22Rv1 (cell line): ENCODE results near the gene EXOC4.

Source experiments
- ZFX ChIP-seq: fragments of 450-650 bp; IDR thresholded peaks from 2 replicates; pipeline ENCODE4 v1.6.1; 2017; ENCODE audit warnings: antibody characterized with exemption, borderline replicate concordance
- TF ChIP-seq, protein P1 (sequence below): fragments of 450-650 bp; IDR thresholded peaks from 2 replicates; pipeline ENCODE4 v1.5.1; 2017; ENCODE audit warnings: mild to moderate bottlenecking

DNA sequence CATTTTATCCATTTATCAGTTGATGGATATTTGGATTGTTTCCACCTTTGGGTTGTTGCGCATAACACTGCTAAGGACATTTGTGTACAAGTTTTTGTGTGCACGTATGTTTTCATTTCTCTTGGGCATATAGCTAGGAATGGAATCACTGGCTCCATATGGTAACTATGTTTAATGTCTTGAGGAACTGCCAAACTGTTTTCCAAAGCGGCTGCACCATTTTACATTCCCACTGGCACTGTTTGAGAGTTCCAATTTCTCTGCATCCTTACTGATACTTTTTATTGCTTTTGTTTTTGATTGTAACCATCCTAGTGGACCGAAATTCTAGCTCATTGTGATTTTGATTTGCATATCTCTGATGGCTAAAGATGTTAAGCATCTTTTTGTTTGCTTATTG is 118.7 kb downstream of the EXOC4 start:
- TF ChIP-seq ZFX: no peak
- TF ChIP-seq, protein P1, sequence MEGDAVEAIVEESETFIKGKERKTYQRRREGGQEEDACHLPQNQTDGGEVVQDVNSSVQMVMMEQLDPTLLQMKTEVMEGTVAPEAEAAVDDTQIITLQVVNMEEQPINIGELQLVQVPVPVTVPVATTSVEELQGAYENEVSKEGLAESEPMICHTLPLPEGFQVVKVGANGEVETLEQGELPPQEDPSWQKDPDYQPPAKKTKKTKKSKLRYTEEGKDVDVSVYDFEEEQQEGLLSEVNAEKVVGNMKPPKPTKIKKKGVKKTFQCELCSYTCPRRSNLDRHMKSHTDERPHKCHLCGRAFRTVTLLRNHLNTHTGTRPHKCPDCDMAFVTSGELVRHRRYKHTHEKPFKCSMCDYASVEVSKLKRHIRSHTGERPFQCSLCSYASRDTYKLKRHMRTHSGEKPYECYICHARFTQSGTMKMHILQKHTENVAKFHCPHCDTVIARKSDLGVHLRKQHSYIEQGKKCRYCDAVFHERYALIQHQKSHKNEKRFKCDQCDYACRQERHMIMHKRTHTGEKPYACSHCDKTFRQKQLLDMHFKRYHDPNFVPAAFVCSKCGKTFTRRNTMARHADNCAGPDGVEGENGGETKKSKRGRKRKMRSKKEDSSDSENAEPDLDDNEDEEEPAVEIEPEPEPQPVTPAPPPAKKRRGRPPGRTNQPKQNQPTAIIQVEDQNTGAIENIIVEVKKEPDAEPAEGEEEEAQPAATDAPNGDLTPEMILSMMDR: no peak
